HG03175 (cell line): ENCODE results near the gene CERS6.
"Not testable (repeated sequence)": the region's sequence is repeated elsewhere in the genome, so short reads cannot be mapped to it uniquely, and the experiment has no call there.

ENCODE experiments used
- ATAC-seq: cut with Tn5 transposase; IDR thresholded peaks from one replicate; pipeline ENCODE4 v1.9.1; 2021; ENCODE audit warnings: mild to moderate bottlenecking, moderate library complexity; ENCODE audit not compliant: unreplicated experiment

CERS6 gene

DNA sequence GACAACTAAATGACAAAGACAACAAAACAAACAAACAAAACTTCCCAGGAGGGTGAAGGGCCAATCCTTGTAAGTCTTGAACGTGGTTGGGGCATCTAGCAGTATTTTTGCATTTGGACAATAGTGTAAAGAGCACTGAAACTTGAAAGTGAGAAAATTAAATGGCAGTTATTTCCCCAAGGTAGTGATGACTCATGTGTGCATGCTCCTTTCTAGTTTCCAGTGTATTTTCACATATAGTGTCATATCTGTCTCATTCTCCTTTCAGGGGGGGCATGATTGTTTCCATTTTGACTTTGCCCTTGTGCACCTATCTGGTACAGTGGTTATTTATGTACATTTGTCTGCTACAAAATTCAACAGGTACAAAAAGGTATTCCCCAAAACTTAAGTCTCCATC, 39.5 kb downstream of the CERS6 start:
- ATAC-seq, result peak; percentile 86

GRCh38 chr2:168496906-168497305, 40.8 kb downstream of the CERS6 start:
- ATAC-seq, result no peak

DNA sequence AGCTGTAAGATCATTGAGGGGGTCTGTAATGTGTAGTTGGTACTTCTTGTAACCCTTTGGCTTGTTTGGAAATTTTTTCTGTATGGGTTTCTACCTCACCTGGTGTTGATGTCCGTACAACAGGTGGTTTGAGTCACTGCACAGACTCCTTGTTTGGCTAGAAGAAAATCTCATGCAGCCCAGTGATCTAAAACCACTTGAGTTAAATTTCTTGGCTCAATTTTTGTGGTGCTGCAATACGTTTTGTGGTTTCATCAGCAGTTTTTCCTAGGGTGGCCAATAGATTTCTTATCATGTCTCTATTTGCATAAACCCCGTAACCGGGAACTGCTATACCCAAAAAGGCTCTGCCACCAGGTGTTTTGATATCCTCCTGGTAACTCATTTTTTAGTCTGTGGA, 43.4 kb downstream of the CERS6 start:
- no peak for ATAC-seq

GRCh38 chr2:168500516-168500915, 44.4 kb downstream of the CERS6 start:
- no peak for ATAC-seq

DNA sequence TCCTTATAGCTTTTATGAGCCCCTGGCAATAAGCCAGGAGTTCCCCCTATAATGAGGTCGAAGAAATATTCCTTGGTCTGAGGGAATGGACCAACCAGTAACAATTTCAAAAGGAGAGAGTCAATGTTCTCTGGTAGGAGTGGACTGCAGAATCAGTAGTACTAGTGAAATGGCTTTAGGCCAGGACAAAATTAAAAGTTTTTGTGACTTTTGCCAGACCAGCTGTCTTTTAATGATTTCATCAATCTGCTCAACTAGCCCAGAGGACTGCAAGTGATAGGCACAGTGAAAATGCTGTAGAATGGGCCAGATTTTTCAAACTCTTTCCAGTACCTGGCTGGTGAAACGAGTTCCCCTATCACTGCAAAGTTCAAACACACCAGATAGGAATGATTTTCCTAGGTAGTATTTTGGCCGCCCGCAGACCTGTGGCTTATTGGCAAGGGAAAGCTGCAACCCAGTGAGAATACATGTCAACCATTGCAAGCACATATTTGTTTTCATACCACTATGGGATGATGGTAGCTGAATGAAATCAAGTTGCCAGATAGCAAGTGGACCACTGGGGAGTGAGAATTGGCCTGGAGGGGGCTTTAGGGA, 45.5 kb downstream of the CERS6 start:
- no peak for ATAC-seq

DNA sequence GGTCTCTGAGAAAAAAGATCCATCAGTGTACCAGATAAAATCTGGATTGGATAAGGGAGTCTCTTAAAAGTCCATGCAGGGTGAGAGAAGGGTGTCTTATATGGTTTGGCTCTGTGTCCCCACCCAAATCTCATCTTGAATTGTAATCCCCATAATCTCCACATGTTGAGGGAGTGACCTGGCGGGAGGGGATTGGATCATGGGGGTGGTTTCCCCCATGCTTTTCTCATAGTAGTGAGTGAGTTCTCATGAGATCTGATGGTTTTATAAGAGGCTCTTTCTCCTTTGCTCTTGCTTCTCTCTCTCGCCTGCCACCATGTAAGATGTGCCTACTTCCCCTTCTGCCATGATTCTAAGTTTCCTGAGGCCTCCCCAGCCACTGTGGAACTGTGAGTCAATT, 46.8 kb downstream of the CERS6 start:
- ATAC-seq, result not testable (repeated sequence)

DNA sequence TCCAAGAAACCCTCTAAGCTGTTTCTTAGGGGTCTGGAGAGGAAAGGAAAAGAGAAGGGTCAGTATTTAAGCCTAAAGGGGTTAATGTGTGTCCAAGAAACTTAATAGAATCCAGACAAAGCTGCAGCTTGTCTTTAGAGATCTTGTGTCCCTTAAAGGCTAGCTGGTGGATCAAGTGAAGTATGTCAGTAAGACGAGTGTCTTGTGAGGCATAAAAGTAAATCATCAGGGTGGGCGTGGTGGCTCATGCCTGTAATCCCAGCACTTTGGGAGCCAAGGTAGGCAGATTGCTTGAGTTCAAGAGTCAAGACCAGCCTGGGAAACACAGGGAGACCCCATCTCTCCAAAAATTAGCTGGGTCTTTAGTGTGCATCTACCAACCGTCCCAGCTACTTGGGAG, 47.8 kb downstream of the CERS6 start:
- no peak for ATAC-seq

DNA sequence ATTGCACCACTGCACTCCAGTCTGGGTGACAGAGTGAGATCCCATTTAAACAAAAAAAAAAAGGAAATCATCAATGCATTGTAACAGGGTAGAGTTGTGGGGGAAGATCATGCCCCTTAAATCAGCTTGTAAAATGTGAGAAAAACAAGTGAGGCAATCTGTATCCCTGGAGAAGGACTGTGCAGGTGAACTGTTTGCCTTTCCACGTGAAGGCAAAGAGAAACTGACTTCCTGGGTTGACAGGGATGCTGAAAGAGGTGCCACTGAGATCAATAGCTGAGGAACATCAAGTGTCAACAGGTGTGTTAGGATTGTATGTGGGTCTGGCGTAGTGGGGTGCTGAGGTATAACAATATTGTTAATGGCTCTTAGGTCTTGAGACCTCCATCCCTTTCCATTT, 48.3 kb downstream of the CERS6 start:
- no peak for ATAC-seq

GRCh38 chr2:168510125-168510756, 54.2 kb downstream of the CERS6 start:
- ATAC-seq, result no peak

DNA sequence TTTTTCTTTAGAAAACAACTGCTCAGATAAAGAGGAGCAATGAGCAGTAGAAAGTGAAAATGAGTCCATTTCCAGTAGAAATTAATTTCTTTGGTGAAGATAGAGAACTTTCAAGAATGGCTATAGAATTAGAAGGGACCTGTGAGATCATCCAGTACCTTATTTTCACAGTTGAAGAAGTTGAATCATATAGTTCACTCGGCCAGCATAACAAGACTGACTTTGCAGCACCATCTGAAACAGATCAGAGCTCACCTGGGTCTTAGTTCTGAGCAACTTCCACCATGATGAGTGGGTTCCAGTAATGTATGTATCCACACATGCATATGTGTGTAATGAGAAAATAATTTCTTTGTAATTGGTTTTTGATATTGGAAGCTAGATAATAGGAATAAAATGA, 58.6 kb downstream of the CERS6 start:
- ATAC-seq, result no peak

- no peak for ATAC-seq
Observed at GRCh38 chr2:168515502-168515901, 59.4 kb downstream of the CERS6 start.

DNA sequence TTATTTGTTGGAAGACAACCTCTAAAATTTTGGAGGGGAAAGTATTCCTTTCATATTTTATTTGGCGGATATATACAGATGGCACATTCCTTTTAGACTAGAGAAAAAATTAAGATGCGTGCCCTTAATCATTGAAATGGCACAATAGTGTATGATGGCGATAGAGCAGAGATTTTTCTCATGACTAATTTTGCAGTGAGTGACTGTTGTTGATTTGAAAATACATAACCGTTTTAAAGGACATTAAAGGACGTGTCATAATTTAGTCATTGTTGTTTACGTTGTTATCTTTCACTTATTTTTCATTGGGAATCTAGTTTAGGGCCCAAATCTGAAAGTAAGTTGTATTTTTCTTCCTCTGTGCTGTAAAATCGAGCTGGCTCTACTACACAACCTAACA, 61.7 kb downstream of the CERS6 start:
- no peak for ATAC-seq

DNA sequence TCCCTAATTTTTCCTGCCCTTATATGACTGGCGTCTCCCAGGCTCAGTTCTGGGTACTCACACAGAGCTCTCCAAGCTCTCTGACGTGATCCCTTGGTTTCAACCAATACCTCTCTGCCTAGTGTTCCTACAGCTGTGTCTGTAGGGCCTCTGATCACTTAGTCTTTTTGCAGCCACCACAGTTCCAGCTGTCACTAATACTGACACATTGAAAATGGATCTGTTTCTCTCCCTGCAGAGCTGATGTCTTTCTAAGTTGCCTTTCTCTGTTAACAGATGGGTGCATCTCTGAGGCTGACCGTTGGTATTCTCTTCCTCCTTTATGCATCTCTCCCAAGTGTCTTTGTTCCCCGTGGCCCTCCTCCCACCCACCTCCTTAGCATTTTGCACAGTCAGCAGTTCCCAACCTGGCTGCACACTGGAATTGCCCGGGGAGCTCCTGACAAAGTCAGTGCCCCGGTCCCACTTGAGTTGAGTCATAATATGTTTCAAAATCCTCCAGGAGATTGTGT, 62.5 kb downstream of the CERS6 start:
- ATAC-seq, result no peak

- ATAC-seq, result no peak
Observed at GRCh38 chr2:168519534-168520308, 63.6 kb downstream of the CERS6 start.

DNA sequence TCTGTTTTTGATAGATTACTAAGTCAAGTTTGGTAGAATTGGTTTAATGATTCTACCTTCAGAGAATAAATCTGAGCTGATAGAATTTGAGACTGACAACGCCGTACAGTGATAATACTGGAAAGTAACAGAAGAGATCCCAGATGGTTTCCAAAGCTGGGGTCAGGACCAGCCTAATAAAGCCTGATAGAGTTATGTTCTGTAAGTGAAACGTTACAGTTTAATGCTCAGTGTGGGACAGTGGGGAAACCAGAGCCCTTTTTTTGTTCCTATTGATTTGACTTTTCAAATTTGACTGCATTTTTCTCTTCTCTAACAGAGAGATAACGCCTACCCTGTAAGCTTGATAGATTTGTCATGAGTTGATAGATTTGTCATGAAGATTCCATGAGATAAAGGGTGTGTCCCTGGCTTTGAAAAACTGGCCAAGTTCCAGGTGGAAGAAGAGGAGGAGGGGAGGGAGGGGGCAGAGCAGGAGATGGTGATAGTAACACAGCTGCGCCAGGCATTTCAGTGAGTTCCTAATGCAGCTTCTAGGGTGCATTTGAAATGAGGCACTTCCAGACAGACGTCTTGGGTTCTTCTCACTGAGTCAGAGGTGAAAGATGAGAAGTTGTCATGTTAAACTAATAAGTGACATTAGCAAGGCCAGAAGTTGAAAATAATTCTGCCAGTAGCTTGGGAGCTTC, 65.1 kb downstream of the CERS6 start:
- ATAC-seq, result no peak

- no peak for ATAC-seq
Observed at GRCh38 chr2:168522446-168522845, 66.4 kb downstream of the CERS6 start.

GRCh38 chr2:168524005-168524404, 67.9 kb downstream of the CERS6 start:
- ATAC-seq, result no peak

DNA sequence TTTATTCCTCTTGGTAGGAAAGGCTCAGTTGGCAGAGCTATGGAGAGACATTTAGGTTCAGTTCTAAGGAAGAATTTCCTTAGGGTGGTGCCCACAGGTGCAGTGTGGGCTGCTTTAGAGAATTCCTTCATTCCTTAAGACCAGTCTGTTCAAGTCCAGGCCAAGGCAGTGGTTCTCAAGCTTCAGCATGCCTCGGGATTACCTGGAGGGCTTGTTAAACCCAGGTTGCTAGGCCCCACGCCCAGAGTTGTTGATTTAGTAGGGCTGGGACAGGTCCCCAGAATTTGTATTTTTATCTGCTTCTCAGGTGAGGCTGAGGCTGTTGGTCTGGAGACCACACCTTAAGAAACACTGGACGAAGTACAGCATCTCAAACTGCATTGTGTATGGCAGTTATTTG, 68.9 kb downstream of the CERS6 start:
- ATAC-seq, result no peak

GRCh38 chr2:168525716-168526446, 69.8 kb downstream of the CERS6 start:
- ATAC-seq, result no peak

DNA sequence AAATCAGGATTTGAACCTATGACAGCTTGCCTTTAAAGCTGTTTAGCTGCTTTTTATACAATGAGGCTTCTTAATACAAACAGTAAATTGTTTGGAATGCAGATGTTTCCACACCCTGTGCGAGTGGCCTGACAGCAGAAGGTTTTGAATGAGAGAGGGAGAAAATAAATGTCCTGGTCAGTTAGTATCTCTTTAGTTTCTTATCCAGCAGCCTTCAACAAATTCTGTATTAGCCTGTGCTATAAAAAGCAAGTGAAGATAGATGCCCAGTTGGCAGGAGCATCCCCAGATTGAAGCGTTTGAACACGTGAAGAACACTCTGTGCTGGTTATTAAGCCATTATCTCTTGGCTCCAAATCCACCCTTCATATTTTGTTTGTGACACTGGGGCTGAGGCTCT, 70.6 kb downstream of the CERS6 start:
- no peak for ATAC-seq

DNA sequence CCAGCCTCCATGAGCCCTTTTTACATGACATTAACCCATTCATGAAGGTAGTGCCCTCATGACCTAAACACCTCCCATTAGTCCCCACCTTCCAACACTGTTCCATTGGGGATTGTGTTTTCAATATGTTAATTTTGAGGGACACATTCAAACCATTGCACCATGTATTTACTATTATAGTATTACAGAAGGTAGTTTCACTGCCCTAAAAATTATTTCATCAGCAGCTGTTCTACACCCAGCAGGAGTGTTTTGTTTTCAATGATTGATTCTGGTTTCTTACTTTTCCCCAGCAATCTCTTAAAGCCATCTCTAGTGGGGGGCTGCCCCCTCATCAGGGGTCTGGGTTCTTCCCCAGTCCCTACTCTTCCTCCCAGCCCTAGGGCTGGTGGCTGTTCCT, 71.9 kb downstream of the CERS6 start:
- no peak for ATAC-seq
